ENCODE measurements around the gene NKD1.

Gene NKD1

DNA sequence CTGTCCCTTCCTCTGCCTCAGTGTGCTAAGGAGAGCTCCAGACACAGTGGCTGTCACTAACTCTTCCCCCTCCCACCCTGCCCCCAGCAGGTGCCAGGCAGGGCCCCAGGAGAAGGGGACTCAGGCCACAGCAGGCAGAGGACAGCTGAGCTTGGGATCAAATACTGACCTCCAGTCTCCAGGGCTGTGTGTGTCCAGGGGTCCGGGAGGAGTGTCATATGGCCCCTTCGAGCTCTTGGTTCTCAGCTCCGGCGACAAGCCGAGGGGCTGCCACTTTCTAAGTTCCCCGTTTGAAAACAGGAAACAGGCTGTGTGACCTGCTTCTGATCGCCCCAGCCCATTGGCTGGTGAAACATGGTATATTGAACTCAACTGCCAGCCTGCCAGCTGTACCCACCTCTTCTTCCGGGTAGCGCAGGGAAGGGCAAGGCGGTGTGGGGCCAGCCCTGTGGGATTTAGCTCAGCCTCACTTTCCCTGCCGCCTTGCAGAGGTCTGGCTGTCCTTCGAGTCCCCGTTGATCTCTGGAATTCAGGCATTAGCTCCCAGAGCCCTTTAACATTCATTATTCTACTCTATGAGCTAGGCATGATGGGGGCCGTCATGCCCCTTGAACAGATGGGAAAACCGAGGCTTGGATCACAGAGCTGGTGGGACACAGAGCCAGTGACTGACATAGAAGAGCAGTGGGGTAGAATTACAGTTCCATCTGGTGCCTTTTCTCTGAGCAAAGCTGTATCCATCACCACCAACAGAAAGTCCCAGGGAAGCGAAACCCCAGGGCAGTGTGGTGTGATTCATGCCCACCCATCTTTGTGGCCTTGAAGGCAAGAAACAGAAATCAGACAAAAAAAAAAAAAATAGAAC, 133.1 kb downstream of the NKD1 start, which contains the start of gene SNX20:
SNX20 (minus strand) TSS at position 292 of the 865 bp plus-strand sequence. CDS start 3,786 bp downstream, outside the sequence.
- peak; percentile 48 for DNase-seq

DNA sequence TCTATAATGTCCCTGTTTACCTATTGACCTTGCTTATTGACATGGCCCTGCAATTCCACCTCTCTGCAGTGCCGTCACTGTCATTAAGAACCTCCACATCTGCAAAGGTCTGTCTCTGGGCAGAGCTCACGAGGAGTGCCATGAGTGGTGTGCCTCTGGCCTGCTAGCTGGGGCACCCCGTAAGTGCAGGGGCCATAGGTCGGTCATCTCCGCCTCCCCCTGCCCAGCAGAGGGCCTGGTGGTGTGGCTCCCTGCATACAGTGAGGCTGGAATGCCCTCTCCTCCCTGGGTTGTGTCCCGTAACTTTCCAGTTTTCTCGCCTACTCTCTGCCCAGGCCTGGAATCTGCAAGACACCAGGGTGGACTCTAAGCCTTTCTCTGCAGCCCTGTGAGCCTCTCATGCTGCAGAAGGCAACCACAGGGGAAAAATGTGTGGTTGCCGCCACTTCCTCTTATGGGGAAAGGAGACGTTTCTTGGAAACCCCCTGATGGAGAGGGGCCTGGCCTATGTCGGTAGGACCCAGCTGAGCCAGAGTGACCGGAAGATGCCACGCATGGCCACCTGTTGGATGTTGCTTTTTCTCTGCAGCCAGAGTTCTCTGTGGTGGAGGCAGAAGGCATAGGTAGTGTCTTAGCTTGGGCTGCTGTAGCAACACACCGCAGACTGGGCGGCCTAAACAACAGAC, 135.6 kb downstream of the NKD1 start:
- DNase-seq: no peak

DNA sequence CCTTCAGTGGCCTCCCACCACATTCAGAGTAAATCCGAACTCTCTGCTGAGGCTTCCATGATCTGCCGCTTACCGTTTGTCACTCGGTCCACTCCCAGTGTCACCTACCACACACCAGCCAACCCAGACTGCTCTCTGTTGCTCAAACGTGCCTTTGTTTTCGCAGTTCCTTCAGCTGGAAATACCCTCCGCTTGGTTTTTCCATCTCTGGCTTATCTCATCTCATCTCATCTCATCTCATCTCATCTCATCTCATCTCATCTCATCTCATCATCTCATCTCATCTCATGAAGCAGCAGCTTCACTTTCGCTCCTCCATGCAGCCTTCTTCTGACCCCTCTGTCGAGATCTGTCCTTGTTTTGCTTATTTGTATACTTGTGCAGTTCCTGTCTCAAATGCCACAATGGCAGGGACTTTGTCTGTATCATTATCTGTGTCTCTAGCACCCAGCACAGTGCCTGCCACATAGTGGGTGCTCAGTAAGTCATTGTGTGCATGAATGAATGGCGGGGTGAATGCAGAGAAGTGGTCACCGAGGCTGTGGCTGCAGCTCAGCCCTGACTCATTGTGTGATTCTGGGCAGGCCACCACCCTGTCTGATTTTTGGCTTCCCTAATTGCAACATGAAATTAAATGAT, 136.7 kb downstream of the NKD1 start:
- no peak for DNase-seq

DNA sequence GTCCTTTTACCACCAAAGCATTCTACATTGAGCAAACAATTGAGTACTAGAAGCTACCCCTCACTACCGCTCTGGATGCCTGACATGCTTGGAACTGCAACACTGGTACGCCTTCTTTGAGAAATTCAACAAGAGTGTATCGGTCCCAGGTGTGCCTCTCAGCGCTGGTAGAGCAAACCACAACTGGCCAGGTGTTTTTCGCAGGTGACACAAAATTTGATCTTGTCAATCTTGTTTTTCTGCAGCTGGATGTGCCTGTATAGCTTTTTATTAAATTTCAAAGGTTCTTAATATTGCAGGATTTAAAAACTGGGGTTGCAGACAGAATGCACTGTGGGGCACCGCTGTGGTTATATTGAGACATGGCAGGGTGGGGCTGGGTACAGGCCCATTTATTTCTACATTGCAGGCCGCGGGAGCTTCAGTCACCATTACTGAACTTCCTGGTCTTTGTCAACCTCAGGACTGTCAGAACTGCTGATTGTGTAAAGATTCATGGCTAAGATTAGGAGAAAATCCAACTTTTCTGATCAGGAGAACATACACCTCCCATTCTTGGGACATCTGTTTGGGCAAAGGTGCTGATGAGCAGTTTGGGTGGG, 137.4 kb downstream of the NKD1 start:
- DNase-seq: no peak

DNA sequence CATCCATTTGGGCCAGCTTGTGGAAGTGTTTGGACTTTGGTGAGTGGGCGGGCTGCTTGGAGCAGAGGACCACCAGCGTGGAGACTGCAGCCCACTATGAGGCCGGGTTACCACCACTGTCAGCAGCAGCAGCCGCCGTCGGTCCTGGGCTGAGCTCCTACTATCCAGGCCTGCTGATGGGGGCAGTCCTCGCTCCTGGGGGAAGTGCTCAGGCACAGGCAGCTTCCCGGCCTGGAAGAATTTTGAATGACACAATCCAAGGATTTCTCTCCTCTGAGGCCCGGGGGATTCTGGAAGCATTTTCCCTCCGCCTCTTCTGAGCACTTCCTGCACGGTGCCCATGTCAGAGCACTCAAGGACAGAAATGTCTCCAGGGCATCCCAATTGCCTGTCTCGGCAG, 139.9 kb downstream of the NKD1 start:
- DNase-seq: no peak

DNA sequence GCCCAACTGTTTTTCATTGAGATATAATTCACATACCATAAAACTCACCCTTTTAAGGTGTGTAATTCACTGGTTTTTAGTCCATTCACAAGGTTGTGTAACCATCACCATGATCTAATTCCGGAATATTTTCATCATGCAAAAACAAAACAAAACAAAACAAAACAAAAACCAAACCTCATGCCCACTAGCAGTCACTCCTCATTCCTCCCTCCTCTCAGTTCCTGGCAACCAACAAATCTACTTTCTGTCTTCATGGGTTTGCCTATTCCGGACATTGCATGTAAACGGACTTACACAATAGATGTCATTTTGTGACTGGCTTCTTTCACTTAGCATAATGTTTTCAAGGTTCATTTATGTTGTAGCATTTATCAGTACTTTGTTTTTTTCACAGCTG, 140.7 kb downstream of the NKD1 start:
- no peak for DNase-seq

DNA sequence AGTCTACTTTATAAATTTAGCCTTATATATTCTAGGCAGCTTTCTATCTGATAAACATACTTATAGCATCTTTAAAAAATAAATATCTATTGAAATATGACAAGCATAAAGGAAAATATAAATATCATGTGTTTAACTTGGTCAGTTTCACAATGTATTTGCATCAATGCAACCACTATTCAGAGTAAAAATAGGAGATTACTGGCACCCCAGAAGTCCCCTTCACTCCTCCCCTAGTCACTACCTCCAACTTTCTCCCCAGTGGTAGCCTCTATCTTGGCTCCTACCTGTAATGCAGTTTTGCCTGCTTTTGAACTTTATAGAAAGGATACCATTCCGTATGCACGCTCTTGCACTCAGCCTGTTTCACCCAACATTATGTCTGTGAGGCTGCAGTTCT, 142.0 kb downstream of the NKD1 start:
- DNase-seq: no peak

DNA sequence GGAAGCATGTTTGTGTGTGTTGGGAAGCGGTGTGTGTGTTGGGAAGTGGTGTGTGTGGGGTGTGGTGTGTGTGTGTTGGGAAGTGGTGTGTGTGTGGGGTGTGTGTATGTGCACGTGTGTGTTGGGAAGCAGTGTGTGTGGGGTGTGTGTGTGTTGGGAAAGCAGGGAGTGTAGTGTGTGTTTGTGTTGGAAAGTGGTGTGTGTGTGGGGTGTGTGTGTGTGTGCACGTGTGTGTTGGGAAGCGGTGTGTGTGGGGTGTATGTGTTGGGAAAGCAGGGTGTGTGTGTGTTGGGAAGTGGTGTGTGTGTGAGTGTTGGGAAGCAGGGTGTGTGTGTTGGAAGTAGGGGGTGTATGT, 144.4 kb downstream of the NKD1 start:
- DNase-seq: no peak

DNA sequence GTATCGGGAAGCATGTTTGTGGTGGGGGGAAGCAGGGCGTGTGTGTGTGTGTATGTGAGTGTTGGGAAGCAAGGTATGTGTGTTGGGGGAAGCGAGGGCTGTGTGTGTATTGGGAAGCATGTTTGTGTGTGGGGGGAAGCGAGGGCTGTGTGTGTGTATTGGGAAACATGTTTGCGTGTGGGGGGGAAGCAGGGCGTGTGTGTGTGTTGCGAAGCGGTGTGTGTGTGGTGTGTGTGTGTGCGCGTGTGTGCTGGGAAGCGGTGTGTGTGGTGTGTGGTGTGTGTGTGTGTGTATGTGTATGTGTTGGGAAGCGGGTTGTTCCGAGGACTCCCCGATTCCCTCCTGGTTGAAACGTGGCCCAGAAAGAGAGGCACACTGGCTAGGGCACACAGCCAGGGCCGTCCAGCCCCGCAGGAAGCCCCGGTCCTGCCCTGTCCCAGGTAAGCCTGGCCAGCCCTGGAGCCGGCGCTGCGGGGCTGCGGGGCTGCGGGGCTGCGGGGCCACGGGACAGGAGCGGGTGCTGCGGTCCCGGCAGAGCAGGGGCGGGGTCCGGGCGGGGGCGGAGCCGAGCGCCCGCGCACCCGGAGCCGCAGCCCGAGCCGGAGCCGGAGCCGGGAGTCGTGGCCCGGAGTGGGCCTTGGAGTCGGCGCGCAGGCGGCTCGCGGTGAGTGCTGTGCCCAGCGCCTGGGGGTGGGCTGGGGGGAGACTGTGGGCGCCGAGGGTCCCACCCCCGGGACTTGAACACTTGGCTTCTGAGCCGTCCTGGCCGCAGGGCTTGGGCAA, 145.0 kb downstream of the NKD1 start, which contains the start of gene NOD2:
NOD2 (plus strand) TSS at position 608 of the 783 bp plus-strand sequence. CDS start 5,890 bp downstream, outside the sequence.
- no peak for DNase-seq

DNA sequence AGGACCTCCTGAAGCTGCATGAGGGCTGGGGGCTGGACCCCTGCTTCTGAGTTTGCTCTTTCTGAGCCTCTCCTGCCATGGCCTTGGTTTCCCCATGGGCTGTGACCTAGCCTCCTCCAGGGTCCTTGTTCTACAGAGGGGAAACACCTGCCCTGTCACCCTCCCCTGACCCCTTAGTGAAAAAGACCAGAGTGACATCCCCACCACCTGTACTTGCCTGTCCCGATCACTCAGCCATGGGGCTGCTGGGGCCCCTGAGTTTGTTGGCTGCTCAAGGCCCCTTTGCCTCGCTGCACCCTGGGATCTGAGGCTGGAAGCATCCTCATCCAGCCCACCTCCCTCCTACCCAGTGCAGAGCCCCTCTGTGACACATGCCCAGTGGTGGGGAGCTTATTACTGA, 146.0 kb downstream of the NKD1 start:
- no peak for DNase-seq

DNA sequence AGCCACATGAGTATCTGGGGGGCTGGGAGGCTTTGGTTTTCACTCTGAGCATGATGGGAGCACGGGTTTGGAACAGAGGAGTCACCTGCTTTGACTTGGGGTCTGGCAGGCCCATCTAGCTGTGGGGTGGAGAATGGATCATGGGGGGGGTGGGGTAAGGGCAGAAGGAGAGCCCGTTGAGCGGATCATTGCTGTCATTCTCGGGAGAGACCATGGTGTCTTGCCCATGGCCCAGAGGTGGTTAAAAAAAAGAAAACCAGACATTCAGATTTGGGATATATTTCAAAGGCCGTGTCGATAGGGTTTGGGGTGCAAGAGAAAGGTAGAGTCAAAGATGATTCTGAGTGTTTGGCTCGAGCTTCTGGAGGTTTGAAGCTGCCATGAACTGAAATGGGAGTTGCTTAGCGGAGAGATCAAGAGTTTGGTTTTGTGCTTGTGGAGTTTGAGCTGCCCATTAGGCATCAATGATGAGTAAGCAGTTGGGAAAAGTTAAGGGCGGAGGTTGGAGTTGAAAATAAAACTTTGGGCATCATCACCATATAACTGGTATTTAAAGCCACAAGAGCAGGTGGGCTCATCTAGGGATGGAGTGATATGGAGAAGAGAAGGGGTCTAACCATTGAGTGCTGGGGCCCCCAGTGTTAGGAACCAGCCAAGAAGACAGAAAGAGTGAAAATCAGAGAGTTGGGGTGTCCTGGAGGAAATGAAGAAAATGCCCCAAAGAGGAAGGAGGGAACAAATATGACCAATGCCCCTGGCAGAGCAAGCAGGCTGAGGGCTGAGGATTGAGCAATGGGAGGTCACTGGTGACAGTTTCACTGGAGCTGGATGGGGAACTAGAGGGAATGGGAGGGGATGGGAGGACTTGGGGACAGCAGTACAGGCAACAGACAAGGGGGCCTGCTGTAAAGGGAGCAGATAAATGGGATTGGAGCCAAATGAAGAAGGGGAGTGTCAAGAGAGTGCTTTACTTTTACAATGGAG, 147.1 kb downstream of the NKD1 start:
- DNase-seq: no peak

DNA sequence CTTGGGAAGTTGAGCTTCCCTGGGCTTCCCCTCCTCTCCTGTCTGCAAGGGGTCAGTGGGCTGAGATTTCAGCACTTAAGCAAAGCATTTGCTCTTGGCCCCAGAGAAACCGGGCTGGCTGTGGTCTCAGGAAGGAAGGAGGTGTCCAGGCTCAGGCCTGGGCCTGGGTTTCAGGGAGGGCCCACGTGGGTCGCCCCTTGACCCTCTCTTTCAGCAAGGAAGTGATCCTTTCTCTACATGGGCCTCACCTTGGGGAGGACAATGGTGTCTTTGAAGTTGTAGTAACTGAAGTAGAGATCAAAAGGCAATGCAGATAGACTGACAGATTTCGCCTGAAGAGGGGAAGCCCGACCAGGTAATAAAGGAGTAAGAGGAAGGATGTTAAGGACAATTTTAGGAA, 147.9 kb downstream of the NKD1 start:
- no peak for DNase-seq

DNA sequence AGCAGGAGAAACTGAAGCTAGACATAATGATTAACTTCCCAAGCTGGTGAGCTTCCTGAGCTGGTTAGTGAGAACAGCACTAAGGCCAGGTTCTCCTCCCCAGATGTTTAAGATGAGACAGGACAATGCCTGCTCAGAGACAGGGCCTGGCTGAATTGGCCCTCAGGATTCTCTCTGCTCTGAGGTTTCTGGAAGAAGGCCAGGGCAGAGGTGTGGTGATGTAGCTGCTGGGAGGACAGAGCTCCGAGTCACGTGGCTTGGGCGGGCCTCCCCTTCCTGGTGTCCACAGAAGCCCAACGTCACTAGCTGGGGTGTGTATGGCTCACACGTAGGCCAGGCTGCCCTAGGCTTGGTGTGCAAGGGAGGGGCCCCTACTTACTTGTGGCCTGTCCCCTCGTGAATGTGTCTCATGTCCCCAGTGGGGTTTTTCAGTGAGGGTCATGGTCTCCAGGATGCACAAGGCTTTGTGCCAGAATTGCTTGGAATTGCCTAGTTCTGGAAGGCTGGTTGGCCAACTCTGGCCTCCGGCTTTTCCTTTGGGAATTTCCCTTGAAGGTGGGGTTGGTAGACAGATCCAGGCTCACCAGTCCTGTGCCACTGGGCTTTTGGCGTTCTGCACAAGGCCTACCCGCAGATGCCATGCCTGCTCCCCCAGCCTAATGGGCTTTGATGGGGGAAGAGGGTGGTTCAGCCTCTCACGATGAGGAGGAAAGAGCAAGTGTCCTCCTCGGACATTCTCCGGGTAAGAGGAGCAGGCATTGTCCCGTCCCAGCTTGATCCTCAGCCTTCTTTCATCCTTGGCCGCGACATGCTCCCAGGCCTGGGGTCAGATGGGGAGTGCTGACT, 148.6 kb downstream of the NKD1 start:
- no peak for DNase-seq

DNA sequence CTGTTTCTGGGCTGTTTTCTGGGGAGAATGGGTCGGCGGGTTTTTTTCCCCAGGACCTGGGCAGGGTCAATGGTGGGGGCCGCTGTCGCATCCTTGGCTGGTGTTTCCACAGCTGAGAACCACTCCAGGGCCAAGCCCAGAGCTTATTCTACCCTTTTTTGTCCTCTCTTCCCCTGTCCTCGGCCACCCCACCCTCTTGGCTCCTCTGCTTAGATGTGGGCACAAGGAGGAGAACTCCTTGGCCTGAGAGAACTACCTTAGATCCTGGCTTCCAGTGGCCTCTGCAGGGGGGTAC, 149.2 kb downstream of the NKD1 start:
- no peak for DNase-seq

DNA sequence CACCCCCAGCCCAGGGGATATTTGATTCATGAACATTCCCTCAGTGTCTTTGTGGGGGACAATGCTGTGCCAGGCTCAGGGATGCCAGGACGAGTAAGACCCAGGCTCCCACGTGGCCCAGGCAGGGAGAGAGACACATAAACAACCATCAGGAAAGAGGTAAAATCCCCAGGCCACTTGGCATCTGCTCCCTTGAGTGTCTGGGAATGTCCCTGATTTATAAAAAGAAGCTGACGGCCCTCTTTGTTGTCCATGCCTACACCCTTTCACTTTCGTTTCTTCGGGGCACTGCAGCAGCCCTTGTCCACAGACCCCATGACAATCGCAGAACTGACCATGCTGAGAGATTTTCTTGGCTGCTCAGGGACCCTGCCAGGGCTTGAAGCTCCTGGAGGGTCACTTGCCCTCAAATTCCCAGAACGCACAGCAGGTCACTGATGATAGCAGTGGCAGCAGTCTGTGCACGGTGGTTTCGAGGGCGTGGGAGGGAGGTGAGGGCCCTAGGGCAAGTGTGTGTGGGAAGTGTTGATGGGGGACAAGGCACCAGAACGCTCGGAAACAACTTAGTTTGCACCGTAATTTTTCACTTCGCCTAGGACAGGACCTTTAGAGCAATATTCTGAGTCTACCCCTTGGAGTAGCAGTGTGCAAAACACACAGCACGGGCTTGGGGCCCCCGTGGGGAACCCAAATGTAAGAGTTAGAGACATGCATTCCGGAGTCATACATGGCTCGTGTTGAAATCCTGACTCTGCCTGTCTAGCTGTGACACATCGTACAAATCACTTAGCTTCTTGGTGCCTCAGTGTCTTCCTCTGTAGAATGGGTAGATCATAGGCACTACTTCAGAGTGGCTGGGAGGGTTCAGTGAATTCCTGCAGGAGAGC, 149.9 kb downstream of the NKD1 start:
- no peak for DNase-seq
